Measurements from ENCODE around the gene SERPINB12.

DNA sequence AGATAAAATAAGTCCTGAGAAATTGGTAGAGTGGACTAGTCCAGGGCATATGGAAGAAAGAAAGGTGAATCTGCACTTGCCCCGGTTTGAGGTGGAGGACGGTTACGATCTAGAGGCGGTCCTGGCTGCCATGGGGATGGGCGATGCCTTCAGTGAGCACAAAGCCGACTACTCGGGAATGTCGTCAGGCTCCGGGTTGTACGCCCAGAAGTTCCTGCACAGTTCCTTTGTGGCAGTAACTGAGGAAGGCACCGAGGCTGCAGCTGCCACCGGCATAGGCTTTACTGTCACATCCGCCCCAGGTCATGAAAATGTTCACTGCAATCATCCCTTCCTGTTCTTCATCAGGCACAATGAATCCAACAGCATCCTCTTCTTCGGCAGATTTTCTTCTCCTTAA, 54.8 kb downstream of the SERPINB12 start:
- TF ChIP-seq, protein P1, sequence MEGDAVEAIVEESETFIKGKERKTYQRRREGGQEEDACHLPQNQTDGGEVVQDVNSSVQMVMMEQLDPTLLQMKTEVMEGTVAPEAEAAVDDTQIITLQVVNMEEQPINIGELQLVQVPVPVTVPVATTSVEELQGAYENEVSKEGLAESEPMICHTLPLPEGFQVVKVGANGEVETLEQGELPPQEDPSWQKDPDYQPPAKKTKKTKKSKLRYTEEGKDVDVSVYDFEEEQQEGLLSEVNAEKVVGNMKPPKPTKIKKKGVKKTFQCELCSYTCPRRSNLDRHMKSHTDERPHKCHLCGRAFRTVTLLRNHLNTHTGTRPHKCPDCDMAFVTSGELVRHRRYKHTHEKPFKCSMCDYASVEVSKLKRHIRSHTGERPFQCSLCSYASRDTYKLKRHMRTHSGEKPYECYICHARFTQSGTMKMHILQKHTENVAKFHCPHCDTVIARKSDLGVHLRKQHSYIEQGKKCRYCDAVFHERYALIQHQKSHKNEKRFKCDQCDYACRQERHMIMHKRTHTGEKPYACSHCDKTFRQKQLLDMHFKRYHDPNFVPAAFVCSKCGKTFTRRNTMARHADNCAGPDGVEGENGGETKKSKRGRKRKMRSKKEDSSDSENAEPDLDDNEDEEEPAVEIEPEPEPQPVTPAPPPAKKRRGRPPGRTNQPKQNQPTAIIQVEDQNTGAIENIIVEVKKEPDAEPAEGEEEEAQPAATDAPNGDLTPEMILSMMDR (IDR thresholded peaks at IDR 0.05) = no peak
- TF ChIP-seq POLR2AphosphoS5 (IDR thresholded peaks at IDR 0.05) (no peak), POLR2A (IDR thresholded peaks at IDR 0.05) (no peak)
